GM12892 (cell line): ENCODE data around the gene PDE6D.

ENCODE experiments used
- POLR2A ChIP-seq: IDR thresholded peaks from 2 replicates; pipeline ENCODE4 v1.6.1; 2011; ENCODE audit warnings: low read depth, low read length, control low read depth
- POLR2AphosphoS5 ChIP-seq: IDR thresholded peaks from 2 replicates; pipeline ENCODE4 v1.6.1; 2011; ENCODE audit warnings: low read depth, low read length, control low read depth

DNA sequence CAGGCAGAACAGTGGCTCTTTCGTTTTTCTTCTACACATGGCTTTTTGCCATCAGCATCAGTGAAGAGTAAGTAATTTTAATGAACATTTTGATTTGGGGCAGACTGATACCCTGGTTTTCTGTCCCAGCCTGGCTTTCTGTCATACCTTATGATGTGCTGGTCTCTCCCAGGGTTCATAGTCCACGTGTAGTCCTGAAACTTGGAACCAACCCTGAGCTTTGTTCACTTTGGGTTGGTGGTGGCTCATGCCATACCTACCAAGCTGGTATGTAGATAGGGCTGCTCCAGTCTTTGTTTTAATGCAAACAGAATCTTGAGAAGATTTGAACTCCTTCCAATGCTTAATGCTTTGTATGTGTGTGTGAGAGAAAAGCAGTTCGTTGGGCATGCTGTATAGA is 10.0 kb upstream of the PDE6D start:
- TF ChIP-seq POLR2AphosphoS5 (no peak), POLR2A (no peak)
